ENCODE data around the gene CYP2C18. TPM values are rescaled to one million over a fixed set of nuclear protein-coding genes. Genes with fewer than 3 reads are reported as not detected.
"Not testable (repeated sequence)": the region's sequence is repeated elsewhere in the genome, so short reads cannot be mapped to it uniquely, and the experiment has no call there.

CYP2C18 gene
- total RNA-seq, 1 experiment from 2014 or later, result not detected

DNA sequence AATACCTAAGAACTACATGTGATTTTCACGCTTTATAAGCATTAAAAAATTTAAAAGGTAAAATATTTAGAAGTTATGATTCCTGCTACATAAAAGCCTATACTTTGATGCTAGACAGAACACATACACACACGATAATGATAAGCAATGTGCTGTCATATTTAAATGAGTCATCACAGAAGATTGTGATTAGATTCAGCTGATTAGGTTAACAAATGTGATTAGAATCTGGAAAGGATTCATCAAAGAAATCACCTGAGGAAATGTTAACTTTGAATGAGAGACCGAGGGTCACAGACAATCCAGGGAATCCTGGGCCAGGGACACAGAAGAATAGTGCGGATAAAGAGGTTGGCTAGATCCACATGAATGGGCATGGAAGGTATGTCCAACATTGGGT, 42.0 kb upstream of the CYP2C18 start:
- Mint-ChIP-seq H3K27ac (ENCODE audit: low read depth, unreplicated experiment) (no peak overlapping the region), H3K4me1 (ENCODE audit: insufficient read depth, unreplicated experiment) (peaks cover 6% of the 10 kb centered on the region), H3K4me3 (ENCODE audit: unreplicated experiment) (no peak overlapping the region), H3K9me3 (ENCODE audit: unreplicated experiment) (peaks cover 23% of the 10 kb centered on the region), H3K36me3 (ENCODE audit: insufficient read depth, unreplicated experiment) (no peaks in the 10 kb centered on the region), H3K27me3 (ENCODE audit: insufficient read depth, unreplicated experiment) (no peaks in the 10 kb centered on the region)
- no peak for DNase-seq (ENCODE audit: unreplicated experiment)
- CTCF ChIA-PET, result interaction anchor here (1.2 kb wide), 1 partner anchor 541 kb away, joined by 7 read pairs; no protein-coding TSS in a partner anchor
- no TSS peak for BruUV-seq (replicated peaks)
- POLR2A ChIA-PET, result no interaction called here
- TF ChIP-seq, protein P1, sequence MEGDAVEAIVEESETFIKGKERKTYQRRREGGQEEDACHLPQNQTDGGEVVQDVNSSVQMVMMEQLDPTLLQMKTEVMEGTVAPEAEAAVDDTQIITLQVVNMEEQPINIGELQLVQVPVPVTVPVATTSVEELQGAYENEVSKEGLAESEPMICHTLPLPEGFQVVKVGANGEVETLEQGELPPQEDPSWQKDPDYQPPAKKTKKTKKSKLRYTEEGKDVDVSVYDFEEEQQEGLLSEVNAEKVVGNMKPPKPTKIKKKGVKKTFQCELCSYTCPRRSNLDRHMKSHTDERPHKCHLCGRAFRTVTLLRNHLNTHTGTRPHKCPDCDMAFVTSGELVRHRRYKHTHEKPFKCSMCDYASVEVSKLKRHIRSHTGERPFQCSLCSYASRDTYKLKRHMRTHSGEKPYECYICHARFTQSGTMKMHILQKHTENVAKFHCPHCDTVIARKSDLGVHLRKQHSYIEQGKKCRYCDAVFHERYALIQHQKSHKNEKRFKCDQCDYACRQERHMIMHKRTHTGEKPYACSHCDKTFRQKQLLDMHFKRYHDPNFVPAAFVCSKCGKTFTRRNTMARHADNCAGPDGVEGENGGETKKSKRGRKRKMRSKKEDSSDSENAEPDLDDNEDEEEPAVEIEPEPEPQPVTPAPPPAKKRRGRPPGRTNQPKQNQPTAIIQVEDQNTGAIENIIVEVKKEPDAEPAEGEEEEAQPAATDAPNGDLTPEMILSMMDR (IDR thresholded peaks at IDR 0.05; ENCODE audit: unreplicated experiment), result no peak
- intact Hi-C loops (cut with micrococcal nuclease), result no loop called here

DNA sequence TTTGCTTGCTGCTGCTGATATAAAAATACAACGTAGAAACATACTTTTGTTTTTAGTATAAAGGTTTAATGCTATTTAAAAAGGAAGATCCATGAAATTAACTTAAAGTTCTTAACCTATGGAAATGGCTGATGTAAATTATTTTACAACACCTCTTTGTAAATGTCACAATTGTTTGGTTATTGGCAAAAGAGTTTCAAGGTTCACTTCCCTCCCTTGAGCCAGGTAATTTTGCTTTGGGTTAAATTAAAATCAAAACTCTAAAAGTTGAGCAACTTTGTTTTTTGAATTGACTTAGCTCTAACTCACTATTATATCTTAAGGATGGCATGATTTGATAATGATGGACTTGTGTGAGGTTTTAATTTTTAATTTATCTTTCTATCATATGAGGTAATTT, 39.2 kb upstream of the CYP2C18 start:
- Mint-ChIP-seq H3K4me3 (ENCODE audit: unreplicated experiment) (no peak overlapping the region), H3K27ac (ENCODE audit: low read depth, unreplicated experiment) (no peak overlapping the region), H3K27me3 (ENCODE audit: insufficient read depth, unreplicated experiment) (no peaks in the 10 kb centered on the region), H3K9me3 (ENCODE audit: unreplicated experiment) (no peaks in the 10 kb centered on the region), H3K36me3 (ENCODE audit: insufficient read depth, unreplicated experiment) (no peaks in the 10 kb centered on the region), H3K4me1 (ENCODE audit: insufficient read depth, unreplicated experiment) (peaks cover 6% of the 10 kb centered on the region)
- ChIA-PET CTCF (no interaction called here), POLR2A (no interaction called here)
- intact Hi-C loops (cut with micrococcal nuclease), result no loop called here
- TF ChIP-seq, protein P1 (IDR thresholded peaks at IDR 0.05; ENCODE audit: unreplicated experiment), result no peak
- DNase-seq (ENCODE audit: unreplicated experiment), result no peak
- no TSS peak for BruUV-seq (replicated peaks)

DNA sequence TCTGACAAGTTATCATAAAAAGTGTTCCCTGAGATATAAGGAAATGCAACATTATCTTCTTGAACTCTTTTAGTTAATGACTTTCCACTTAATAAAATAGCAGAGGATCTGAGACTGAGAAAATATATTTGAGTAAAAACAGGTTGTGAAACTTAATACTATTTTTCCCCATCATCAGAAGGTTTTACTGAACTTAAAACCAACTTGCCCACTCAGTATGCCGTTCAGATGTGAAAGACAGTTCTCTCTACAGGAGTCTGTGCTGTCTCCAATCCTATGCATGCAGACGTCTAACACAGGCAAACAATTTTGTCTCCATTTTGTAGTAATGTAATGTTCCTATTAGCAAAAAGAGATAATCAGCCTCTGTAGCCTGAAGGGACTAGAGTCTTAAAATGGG, 38.2 kb upstream of the CYP2C18 start:
- CTCF ChIA-PET, result no interaction called here
- TF ChIP-seq, protein P1 (IDR thresholded peaks at IDR 0.05; ENCODE audit: unreplicated experiment), result no peak
- Mint-ChIP-seq H3K9me3 (ENCODE audit: unreplicated experiment) (no peaks in the 10 kb centered on the region), H3K4me1 (ENCODE audit: insufficient read depth, unreplicated experiment) (peaks cover 6% of the 10 kb centered on the region), H3K27ac (ENCODE audit: low read depth, unreplicated experiment) (no peak overlapping the region), H3K27me3 (ENCODE audit: insufficient read depth, unreplicated experiment) (no peaks in the 10 kb centered on the region), H3K36me3 (ENCODE audit: insufficient read depth, unreplicated experiment) (no peaks in the 10 kb centered on the region), H3K4me3 (ENCODE audit: unreplicated experiment) (no peak overlapping the region)
- no peak for DNase-seq (ENCODE audit: unreplicated experiment)
- intact Hi-C loops (cut with micrococcal nuclease), result no loop called here
- no TSS peak for BruUV-seq (replicated peaks)
- POLR2A ChIA-PET, result no interaction called here

DNA sequence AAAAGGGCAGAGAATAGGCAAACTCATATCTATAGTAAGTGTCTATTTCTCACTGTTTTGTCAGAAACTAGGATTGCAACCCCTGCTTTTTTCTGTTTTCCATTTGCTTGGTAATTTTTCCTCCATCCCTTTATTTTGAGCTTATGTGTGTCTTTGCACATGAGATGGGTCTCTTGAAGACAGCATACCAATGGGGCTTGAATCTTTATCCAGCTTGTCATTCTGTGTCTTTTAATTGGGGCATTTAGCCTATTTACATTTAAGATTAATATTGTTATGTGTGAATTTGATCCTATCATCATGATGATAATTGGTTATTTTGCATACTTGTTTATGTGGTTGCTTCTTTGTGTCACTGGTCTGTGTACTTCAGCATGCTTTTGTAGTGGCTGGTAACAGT, 28.3 kb upstream of the CYP2C18 start:
- H3K4me3 Mint-ChIP-seq (ENCODE audit: unreplicated experiment); H3K4me1 Mint-ChIP-seq (ENCODE audit: insufficient read depth, unreplicated experiment); BruUV-seq (replicated peaks); DNase-seq (ENCODE audit: unreplicated experiment); H3K9me3 Mint-ChIP-seq (ENCODE audit: unreplicated experiment); H3K27me3 Mint-ChIP-seq (ENCODE audit: insufficient read depth, unreplicated experiment); CTCF ChIA-PET; POLR2A ChIA-PET; intact Hi-C loops (cut with micrococcal nuclease); H3K27ac Mint-ChIP-seq (ENCODE audit: low read depth, unreplicated experiment); H3K36me3 Mint-ChIP-seq (ENCODE audit: insufficient read depth, unreplicated experiment): not testable (repeated sequence)

DNA sequence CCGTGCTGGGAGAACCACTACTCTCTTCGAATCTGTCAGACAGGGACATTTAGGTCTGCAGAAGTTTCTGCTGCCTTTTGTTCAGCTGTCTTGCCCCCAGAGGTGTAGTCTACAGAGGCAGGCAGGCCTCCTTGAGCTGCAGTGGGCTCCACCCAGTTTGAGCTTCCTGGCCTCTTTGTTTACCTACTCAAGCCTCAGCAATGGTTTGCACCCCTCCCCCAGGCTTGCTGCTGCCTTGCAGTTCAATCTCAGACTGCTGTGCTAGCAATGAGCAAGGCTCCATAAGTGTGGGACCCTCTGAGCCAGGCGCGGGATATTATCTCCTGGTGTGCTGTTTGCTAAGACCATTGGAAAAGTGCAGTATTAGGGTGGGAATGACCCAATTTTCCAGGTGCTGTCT, 20.5 kb upstream of the CYP2C18 start:
- H3K27ac Mint-ChIP-seq (ENCODE audit: low read depth, unreplicated experiment); POLR2A ChIA-PET; H3K9me3 Mint-ChIP-seq (ENCODE audit: unreplicated experiment); H3K4me3 Mint-ChIP-seq (ENCODE audit: unreplicated experiment); H3K4me1 Mint-ChIP-seq (ENCODE audit: insufficient read depth, unreplicated experiment); H3K27me3 Mint-ChIP-seq (ENCODE audit: insufficient read depth, unreplicated experiment); intact Hi-C loops (cut with micrococcal nuclease); BruUV-seq (replicated peaks); DNase-seq (ENCODE audit: unreplicated experiment); H3K36me3 Mint-ChIP-seq (ENCODE audit: insufficient read depth, unreplicated experiment): not testable (repeated sequence)
- CTCF ChIA-PET, result interaction anchor here (0.6 to 0.8 kb wide), 2 partner anchors 127 to 561 kb away, joined by 4 read pairs; no protein-coding TSS in a partner anchor
